GM12891 (cell line): ENCODE results near the gene NFKB2.
A peak's percentile ranks its signal among the peaks of the same experiment; 100 is the strongest.

Experiments used
- POLR2A ChIP-seq: IDR thresholded peaks from 2 replicates; pipeline ENCODE4 v1.6.1; 2011; ENCODE audit warnings: low read depth, low read length, control low read depth
- POLR2AphosphoS5 ChIP-seq: IDR thresholded peaks from 2 replicates; pipeline ENCODE4 v1.6.1; 2011; ENCODE audit warnings: low read depth, low read length, control low read depth
- SPI1 ChIP-seq: IDR thresholded peaks from 2 replicates; pipeline ENCODE4 v1.6.1; 2011; ENCODE audit warnings: low read depth, low read length, control low read depth
- TAF1 ChIP-seq: IDR thresholded peaks from 2 replicates; pipeline ENCODE4 v1.6.1; 2011; ENCODE audit warnings: low read depth, low read length, control low read depth

- TF ChIP-seq POLR2A (no peak), TAF1 (no peak), POLR2AphosphoS5 (0 out of 2 replicates have a peak, but pooled peaks have one; percentile 24), SPI1 (no peak)
These were observed 36.1 kb downstream of the NFKB2 start for GRCh38 chr10:102431452-102432124.
